Ishikawa (cell line): ENCODE results near the gene FBLN1.

Source experiments
- CEBPB ChIP-seq: IDR thresholded peaks from 2 replicates; pipeline ENCODE4 v1.6.1; 2012
- CREB1 ChIP-seq: IDR thresholded peaks from 2 replicates; pipeline ENCODE4 v1.6.1; 2012; ENCODE audit warnings: low read depth
- EGR1 ChIP-seq: IDR thresholded peaks from 2 replicates; pipeline ENCODE4 v1.6.1; 2012
- EP300 ChIP-seq: IDR thresholded peaks from 2 replicates; pipeline ENCODE4 v1.6.1; 2012; ENCODE audit warnings: borderline replicate concordance
- FOXM1 ChIP-seq: IDR thresholded peaks from 2 replicates; pipeline ENCODE4 v1.6.1; 2012; ENCODE audit warnings: low read depth, borderline replicate concordance
- NFIC ChIP-seq: IDR thresholded peaks from 2 replicates; pipeline ENCODE4 v1.6.1; 2012
- RAD21 ChIP-seq: IDR thresholded peaks from 2 replicates; pipeline ENCODE4 v1.6.1; 2012; ENCODE audit warnings: low read depth
- TAF1 ChIP-seq: IDR thresholded peaks from 2 replicates; pipeline ENCODE4 v1.6.1; 2012; ENCODE audit warnings: low read depth, mild to moderate bottlenecking
- TCF12 ChIP-seq: IDR thresholded peaks from 2 replicates; pipeline ENCODE4 v1.6.1; 2012; ENCODE audit warnings: low read depth
- TEAD4 ChIP-seq: IDR thresholded peaks from 2 replicates; pipeline ENCODE4 v1.6.1; 2012
- YY1 ChIP-seq: IDR thresholded peaks from 2 replicates; pipeline ENCODE4 v1.6.1; 2012; ENCODE audit warnings: low read depth
- ZBTB7A ChIP-seq: IDR thresholded peaks from 2 replicates; pipeline ENCODE4 v1.6.1; 2012; ENCODE audit warnings: low read depth
- TF ChIP-seq, protein P1 (sequence below): IDR thresholded peaks from 2 replicates; pipeline ENCODE4 v1.6.1; 2012
- TF ChIP-seq, protein P2 (sequence below): IDR thresholded peaks from 2 replicates; pipeline ENCODE4 v1.6.1; 2012; ENCODE audit warnings: low read depth, mild to moderate bottlenecking
- TF ChIP-seq, protein P3 (sequence below): IDR thresholded peaks from 2 replicates; pipeline ENCODE4 v1.6.1; 2012

FBLN1 gene

DNA sequence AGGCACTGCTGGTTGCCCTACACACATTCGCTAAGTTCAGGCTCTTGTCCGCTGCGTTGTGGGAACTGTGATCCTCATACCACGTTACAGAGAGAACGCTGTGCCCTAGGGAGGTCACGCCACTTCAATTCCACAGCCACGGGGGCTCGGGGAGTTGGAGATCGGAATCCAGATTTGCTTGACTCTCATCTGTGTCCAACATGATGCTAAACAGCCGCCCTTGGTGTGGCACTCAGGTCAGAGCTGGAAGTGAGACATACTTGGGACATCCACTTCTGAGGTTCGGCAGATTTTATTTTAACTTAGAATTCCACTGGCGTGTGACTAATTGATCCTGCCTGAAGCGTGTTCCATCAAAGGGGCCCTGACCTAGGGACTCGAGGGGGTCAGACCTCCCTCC lies 47.5 kb upstream of the FBLN1 start:
- TF ChIP-seq, protein P1, sequence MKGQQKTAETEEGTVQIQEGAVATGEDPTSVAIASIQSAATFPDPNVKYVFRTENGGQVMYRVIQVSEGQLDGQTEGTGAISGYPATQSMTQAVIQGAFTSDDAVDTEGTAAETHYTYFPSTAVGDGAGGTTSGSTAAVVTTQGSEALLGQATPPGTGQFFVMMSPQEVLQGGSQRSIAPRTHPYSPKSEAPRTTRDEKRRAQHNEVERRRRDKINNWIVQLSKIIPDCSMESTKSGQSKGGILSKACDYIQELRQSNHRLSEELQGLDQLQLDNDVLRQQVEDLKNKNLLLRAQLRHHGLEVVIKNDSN = no peak
- TF ChIP-seq TAF1 (no peak), EP300 (no peak), FOXM1 (no peak), EGR1 (no peak), CEBPB (no peak), TEAD4 (no peak)
- TF ChIP-seq, protein P2, sequence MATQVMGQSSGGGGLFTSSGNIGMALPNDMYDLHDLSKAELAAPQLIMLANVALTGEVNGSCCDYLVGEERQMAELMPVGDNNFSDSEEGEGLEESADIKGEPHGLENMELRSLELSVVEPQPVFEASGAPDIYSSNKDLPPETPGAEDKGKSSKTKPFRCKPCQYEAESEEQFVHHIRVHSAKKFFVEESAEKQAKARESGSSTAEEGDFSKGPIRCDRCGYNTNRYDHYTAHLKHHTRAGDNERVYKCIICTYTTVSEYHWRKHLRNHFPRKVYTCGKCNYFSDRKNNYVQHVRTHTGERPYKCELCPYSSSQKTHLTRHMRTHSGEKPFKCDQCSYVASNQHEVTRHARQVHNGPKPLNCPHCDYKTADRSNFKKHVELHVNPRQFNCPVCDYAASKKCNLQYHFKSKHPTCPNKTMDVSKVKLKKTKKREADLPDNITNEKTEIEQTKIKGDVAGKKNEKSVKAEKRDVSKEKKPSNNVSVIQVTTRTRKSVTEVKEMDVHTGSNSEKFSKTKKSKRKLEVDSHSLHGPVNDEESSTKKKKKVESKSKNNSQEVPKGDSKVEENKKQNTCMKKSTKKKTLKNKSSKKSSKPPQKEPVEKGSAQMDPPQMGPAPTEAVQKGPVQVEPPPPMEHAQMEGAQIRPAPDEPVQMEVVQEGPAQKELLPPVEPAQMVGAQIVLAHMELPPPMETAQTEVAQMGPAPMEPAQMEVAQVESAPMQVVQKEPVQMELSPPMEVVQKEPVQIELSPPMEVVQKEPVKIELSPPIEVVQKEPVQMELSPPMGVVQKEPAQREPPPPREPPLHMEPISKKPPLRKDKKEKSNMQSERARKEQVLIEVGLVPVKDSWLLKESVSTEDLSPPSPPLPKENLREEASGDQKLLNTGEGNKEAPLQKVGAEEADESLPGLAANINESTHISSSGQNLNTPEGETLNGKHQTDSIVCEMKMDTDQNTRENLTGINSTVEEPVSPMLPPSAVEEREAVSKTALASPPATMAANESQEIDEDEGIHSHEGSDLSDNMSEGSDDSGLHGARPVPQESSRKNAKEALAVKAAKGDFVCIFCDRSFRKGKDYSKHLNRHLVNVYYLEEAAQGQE = no peak

DNA sequence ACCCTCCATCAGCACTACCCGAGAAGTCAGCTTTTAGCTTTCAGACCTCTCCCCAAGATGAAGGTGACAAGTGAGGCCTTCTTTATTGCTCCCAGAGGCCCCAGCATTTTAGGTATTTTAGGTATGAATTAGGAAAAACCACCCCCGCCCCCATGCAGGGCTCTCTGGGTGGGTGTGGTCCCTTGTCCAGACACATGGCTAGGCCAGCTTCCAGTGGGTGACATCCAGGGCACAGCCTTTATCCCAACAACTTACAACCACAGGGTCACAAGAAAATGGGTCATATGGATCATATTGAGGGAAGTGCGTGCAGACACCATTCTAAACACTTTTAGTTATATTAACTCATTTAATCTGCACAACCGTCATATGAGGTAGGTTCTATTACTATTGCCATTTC lies 47.1 kb upstream of the FBLN1 start:
- TF ChIP-seq, protein P2 = no peak
- TF ChIP-seq TCF12 = no peak
- no peak for TF ChIP-seq EGR1
- TF ChIP-seq, protein P3, sequence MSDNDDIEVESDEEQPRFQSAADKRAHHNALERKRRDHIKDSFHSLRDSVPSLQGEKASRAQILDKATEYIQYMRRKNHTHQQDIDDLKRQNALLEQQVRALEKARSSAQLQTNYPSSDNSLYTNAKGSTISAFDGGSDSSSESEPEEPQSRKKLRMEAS = no peak

DNA sequence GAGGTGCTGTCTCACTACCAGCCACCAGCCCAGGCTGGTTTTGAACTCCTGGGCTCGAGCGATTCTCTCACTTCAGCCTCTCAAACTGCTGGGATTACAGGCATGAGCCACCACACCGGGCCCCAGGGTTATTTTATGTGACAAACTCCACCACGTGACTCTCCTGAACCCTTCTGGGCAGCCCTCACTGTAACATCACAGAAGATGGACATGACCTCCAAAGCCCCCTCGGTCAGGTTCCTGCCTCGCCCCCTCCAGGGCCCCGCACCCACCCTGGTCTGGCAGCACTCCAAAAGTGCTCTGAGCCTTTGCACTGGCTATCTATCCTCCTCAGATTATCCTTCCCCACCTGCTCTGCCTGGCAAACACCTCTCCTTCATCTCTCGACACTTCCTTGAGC lies 45.9 kb upstream of the FBLN1 start:
- TF ChIP-seq TCF12 (no peak), CEBPB (no peak), TEAD4 (no peak), CREB1 (no peak), RAD21 (no peak), TAF1 (no peak), YY1 (no peak), EGR1 (no peak), EP300 (no peak), ZBTB7A (no peak), FOXM1 (no peak), NFIC (no peak)
- TF ChIP-seq, protein P3 = no peak
- TF ChIP-seq, protein P1 = no peak
- TF ChIP-seq, protein P2 = no peak

DNA sequence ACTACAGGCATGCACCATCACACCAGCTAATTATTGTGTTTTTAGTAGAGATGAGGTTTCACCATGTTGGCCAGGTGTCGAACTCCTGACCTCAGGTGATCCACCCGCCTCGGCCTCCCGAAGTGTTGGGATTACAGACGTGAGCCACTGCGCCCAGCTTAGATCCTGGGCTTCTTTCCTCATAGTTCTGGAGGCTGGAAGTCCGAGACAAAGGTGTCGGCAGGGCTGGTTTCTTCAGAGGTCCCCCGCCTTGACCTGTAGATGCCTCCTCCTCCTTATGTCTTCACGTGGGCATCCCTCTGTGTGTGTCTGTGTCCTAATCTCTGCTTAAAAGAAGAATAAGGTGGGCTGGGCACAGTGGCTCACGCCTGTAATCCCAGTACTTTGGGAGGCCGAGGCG lies 44.2 kb upstream of the FBLN1 start:
- TF ChIP-seq EP300 (no peak), TEAD4 (no peak), ZBTB7A (no peak)

DNA sequence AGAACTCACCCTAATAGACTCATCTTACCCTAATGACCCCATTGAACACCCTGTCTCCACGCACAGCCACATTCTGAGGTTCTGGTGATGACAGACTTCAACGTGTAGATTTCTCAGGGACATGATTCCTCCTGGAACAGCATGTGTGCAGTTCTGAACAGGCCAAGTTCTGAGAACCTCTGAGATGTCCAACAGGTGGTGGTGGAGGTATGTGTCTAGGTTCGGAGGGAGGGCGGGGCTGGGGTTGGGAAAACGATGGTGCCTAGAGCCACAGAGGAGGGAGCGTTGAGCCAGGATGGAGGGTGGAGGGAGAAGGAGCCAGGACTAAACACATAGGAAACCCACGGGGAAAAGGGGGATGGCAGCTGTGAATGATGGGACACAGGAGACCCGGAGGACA lies 43.4 kb upstream of the FBLN1 start:
- TF ChIP-seq, protein P3 = no peak
- no peak for TF ChIP-seq CREB1
- no peak for TF ChIP-seq RAD21
- no peak for TF ChIP-seq YY1
- TF ChIP-seq, protein P1 = no peak
- no peak for TF ChIP-seq EGR1
- no peak for TF ChIP-seq NFIC
- TF ChIP-seq TCF12 = no peak
- no peak for TF ChIP-seq TEAD4
- no peak for TF ChIP-seq CEBPB
- TF ChIP-seq TAF1 = no peak
- TF ChIP-seq, protein P2 = no peak
- TF ChIP-seq FOXM1 = no peak
- TF ChIP-seq ZBTB7A = no peak
